Left colon (tissue), 2 donors: ENCODE data around the gene TNFRSF13B. TPM values are rescaled to one million over a fixed set of nuclear protein-coding genes. Genes with fewer than 3 reads are reported as not detected.
A peak's percentile ranks its signal among the peaks of the same experiment; 100 is the strongest.

Source experiments
- ATAC-seq: fragments of 200-7000 bp; cut with Tn5 transposase; one replicate; pipeline ENCODE4 v1.9.1; 2020; ENCODE audit warnings: mild to moderate bottlenecking, moderate library complexity
- DNase-seq, 2 donors: peaks; one replicate each; pipeline ENCODE4 v3.0.0-alpha.2; 2020
- intact Hi-C, 2 donors: fragments of 100-400 bp; cut with DNase I in 1 of 2; cut with micrococcal nuclease in 1 of 2; formaldehyde crosslinking; loops; one replicate each; pipeline versions ENCODE4 v1.11.2 to v1.14.0; 2022; cut with DNase I, micrococcal nuclease
- total RNA-seq, 2 donors: library from RNA; stranded (reverse); fragmentation: NEBNext Ultra II Directional; extraction: Animal tissue kit (Norgen Biotek cat#: 25700); gene quantifications; one replicate each; pipeline ENCODE4 v1.2.1, GENCODE V29; 2021
- donor health status: DM: no; HTN: no; CAD: no.
- donor health status: DM: yes; HTN: yes; CAD: no.

The TNFRSF13B gene
- total RNA-seq, 2 donors from 2014 or later = 0.79 to 1.4 TPM

DNA sequence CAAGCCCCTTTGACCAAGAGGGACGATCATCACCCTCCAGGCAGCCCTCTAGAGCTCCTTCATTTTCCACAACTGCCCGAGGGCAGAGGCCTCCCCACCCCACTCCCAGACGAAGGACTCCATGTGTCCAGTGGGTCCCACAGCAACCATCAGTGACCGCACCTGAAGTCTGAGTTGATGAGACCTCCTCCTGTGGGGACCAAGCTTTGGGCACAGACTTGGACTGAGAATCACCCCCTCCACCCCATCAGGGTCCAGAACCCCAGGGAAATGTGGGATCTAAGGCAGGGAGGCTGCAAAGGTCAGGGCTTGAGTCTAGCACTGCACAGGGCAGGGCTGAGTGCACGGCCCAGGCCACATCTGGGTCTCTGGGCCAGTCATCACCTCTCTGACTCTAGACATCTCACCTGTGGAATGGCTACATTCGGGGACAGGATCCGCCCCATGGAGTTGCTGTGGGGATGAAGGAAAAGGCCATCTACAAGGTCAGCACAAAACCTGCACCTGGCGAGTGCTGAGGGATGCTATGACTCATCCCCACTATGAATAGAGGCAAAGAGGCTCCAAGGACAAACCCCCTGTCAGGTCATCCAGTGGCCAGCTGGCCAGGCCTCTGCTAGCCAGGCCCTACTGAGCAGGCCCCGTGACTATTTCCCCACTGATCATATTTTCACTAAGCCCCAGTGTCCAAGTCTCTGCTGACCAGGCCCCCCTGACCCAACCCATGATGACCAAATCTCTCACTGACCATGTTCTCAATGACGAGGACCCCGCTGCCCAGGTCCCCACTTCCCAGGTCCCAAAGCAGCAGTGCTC lies 38.4 kb downstream of the TNFRSF13B start:
- DNase-seq (no peak), ATAC-seq (no peak)
- intact Hi-C loops = no loop called here

DNA sequence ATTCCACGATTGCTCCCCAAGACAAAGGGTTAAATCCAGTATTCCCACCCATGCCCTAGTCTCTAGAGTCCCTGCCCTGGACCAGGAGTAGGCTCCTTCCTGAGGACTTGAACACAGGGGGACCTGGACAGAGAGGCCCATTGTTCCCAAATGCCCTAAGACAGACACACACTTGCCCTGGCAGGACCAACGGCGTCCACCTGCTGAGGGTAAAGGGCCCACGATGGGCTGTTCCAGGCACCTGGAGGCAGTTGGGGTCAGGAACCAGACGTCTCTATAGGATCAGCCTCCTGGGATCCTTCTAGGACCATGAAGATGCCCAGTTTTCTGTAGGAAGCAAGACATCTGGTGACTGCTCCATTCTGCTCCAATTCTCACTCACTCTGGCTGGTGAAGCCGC lies 39.3 kb downstream of the TNFRSF13B start:
- DNase-seq (no peak), ATAC-seq (no peak)
- intact Hi-C loops = no loop called here

GRCh38 chr17:16932156-16932555 lies 39.8 kb downstream of the TNFRSF13B start:
- intact Hi-C loops = no loop called here
- no peak for DNase-seq
- no peak for ATAC-seq

GRCh38 chr17:16931318-16932060 lies 40.4 kb downstream of the TNFRSF13B start:
- DNase-seq (no peak), ATAC-seq (no peak)
- intact Hi-C loops = no loop called here

- no peak for DNase-seq
- ATAC-seq = no peak
- intact Hi-C loops = no loop called here
Observed at GRCh38 chr17:16930571-16931317, 41.2 kb downstream of the TNFRSF13B start.

DNA sequence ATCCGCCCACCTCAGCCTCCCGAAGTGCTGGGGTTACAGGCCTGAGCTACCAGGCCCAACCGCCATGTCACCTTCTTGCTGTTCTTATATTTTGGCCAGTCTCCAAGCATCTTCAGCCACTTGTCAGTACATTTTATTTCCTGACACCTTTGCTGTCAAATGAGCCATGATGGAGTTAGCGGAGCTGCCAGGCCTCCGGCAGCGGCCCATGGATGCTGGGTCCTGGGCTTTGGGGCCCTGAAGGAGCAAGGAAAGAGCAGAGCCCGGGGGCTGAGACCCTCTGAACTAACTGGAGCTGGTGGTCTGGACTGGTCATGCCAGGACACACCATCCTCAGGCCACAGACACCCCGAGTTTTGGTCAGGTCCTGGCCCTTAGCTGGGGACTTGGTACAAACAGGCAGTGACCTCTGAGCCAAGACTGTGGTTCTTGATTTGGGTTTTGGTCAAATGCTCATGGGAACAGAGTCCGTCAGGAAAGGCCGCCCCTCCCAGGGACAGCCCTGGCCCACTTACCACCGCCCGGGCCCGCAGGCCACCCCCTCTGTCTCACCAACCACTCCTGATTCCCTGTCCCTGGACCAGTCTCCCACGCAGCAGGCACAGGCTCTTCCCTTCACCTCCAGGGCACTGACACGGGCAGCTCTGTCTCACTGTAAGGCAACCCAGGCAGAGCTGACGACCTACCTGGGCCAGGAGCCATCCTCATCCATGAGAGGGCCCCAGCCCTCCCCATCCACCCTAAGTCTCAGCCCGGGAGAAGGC lies 42.0 kb downstream of the TNFRSF13B start:
- no peak for ATAC-seq
- intact Hi-C loops = no loop called here
- no peak for DNase-seq

DNA sequence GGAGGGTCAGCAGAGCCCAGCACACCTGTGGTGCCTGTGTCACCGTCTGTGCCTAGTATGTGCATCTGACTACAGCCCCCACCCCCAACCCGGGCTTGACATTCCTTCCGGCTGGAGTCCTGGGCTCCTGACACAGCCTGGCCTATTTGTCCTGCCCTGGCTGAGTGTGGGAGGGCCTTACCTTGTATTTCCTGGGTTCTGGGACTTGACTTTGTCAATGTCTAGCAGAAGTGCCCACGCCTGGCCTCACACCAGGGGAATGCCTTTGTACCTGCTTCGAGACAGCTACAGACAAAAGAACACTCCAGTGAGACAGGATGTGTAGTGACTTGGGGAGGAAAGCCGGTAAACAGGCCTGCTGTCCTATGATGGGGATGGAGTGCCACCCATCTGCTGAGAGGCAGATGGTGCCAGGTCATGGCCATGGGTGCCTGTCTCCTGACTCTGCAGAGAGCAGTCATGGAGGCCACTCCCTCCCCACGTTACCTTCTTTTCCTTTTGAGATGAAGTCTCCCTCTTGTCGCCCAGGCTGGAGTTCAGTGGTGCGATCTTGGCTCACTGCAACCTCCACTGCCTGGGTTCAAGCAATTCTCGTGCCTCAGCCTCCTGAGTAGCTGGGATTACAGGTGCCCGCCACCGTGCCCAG lies 42.8 kb downstream of the TNFRSF13B start:
- ATAC-seq (no peak), DNase-seq (no peak)
- intact Hi-C loops = no loop called here

DNA sequence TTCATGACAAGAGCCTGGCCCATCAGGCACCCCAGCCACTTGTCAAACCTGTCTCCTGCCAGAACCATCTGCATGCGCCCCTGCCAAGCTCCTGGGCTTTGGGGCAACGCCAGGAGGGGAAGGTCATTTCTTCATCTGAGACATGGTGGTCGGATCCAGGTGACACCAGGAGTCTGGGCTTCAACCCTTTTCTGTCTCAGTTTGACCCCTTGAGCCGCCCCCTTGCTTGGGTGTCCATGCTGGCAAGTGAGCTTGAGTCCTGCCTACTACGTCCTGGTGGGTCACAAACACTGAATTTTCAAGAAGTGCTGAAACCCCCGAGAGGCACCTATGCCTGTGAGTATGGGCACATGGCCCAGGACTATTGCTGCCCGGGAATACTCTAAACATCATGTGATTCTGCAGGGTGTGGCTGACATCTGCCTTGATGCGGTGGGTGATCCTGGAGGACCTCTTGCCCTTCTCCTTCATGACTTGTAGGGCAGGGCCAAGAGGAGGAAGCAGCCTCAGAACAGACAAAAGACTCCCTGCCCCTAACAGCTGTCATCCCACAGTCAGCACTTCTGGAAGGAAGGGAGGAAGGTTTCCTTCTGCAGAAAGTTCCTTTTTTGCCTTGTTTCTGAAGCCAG lies 43.4 kb downstream of the TNFRSF13B start:
- intact Hi-C loops = no loop called here
- DNase-seq = peak in 1 of 2 donors; percentile 28
- peak; percentile 64 for ATAC-seq

- intact Hi-C loops = no loop called here
- DNase-seq = peak in 1 of 2 donors; percentile 19
- no peak for ATAC-seq
Observed at GRCh38 chr17:16927641-16928321, 44.1 kb downstream of the TNFRSF13B start.

- peak in 1 of 2 donors; percentile 10 for DNase-seq
Observed at GRCh38 chr17:16926571-16927451, 45.1 kb downstream of the TNFRSF13B start.

DNA sequence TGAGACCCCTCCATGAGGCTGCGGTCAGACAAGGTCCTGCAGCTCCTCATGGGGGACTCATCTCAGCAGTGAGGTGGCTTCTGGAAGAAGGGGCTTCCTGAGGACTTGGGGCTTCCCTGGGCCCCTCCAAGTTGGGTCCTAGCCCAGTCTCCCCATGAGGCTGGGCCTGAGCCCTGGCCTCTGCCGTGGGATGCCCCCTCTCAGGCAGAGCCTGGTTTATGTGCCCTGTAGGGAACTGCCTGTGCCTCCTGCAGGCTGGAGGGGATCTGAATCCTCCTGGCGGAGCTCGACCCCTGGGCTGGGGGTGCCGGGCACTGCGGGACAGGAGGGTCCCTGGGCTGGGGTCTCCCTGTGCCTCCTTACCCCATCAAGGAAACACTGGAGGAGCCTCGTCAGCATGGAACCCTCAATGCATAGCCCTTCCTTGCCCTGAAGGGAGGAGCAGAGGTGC lies 45.8 kb downstream of the TNFRSF13B start:
- intact Hi-C loops = no loop called here
- DNase-seq = peak in 1 of 2 donors; percentile 12
- no peak for ATAC-seq

More at GRCh38 chr17:16926571-16927451, 45.1 kb downstream of the TNFRSF13B start:
- intact Hi-C loops = no loop called here
- no peak for ATAC-seq

- DNase-seq (peak in 1 of 2 donors; percentile 16), ATAC-seq (no peak)
- intact Hi-C loops = no loop called here
Observed at GRCh38 chr17:16925461-16926060, 46.4 kb downstream of the TNFRSF13B start.

- intact Hi-C loops = no loop called here
- peak in 1 of 2 donors; percentile 16 for DNase-seq
- ATAC-seq = no peak
Observed at GRCh38 chr17:16924696-16925440, 47.0 kb downstream of the TNFRSF13B start.

- intact Hi-C loops = no loop called here
- DNase-seq (peak in 1 of 2 donors; percentile 19), ATAC-seq (no peak)
Observed at GRCh38 chr17:16923904-16924695, 47.8 kb downstream of the TNFRSF13B start.
